K562 (cell line): ENCODE results near the gene BANP. TPM values are rescaled to one million over a fixed set of nuclear protein-coding genes. Genes with fewer than 3 reads are reported as not detected.

Experiments
- ADNP ChIP-seq: fragments of 200-800 bp; sonication (Bioruptor generic); IDR thresholded peaks from 2 replicates; pipeline ENCODE4 v1.6.1; 2016; ENCODE audit warnings: missing genetic modification characterization, missing compliant biosample characterization
- CHD2 ChIP-seq: IDR thresholded peaks from 2 replicates; pipeline ENCODE4 v1.6.1; 2011; ENCODE audit warnings: low read depth, low read length
- MEF2A ChIP-seq: IDR thresholded peaks from 2 replicates; pipeline ENCODE4 v1.6.1; 2011; ENCODE audit warnings: low read depth, mild to moderate bottlenecking, low read length, moderate library complexity; ENCODE audit not compliant: control insufficient read depth
- NCOA4 ChIP-seq: fragments of 450-650 bp; IDR thresholded peaks from 2 replicates; pipeline ENCODE4 v1.6.1; 2018; ENCODE audit warnings: mild to moderate bottlenecking; ENCODE audit not compliant: partially characterized antibody
- PCBP2 ChIP-seq: fragments of 200-400 bp; formaldehyde crosslinking; IDR thresholded peaks from 2 replicates; pipeline ENCODE4 v1.6.1; 2018; ENCODE audit warnings: low read length, low read depth, mild to moderate bottlenecking, moderate library complexity; ENCODE audit not compliant: poor library complexity, severe bottlenecking
- POLR2AphosphoS5 ChIP-seq: IDR thresholded peaks from 2 replicates; pipeline ENCODE4 v1.6.1; 2011; ENCODE audit warnings: mild to moderate bottlenecking, low read depth, low read length, moderate library complexity; ENCODE audit not compliant: control insufficient read depth, insufficient read depth
- POLR2H ChIP-seq: IDR thresholded peaks from 2 replicates; pipeline ENCODE4 v1.6.1; 2016; ENCODE audit warnings: missing genetic modification characterization, low read depth, mild to moderate bottlenecking, control low read depth, missing compliant biosample characterization, moderate library complexity
- RFX1 ChIP-seq: fragments of 450-650 bp; IDR thresholded peaks from 2 replicates; pipeline ENCODE4 v1.6.1; 2016; ENCODE audit warnings: mild to moderate bottlenecking, moderate library complexity
- SMAD4 ChIP-seq: fragments of 250-450 bp; sonication (Bioruptor Pico); conservative IDR thresholded peaks from 2 replicates; pipeline ENCODE4 v1.8.0; 2021; ENCODE audit warnings: inconsistent platforms, mild to moderate bottlenecking, moderate library complexity
- U2AF2 ChIP-seq: fragments of 200-400 bp; formaldehyde crosslinking; optimal IDR thresholded peaks from 2 replicates; pipeline ENCODE3; 2017; ENCODE audit warnings: low read depth, mild to moderate bottlenecking, low read length
- ZNF217 ChIP-seq: sonication (generic); formaldehyde crosslinking; IDR thresholded peaks from 2 replicates; pipeline ENCODE4 v1.8.0; 2022; ENCODE audit warnings: mild to moderate bottlenecking, missing genetic modification reagents
- ZNF24 ChIP-seq: fragments of 450-650 bp; IDR thresholded peaks from 2 replicates; pipeline ENCODE4 v1.6.1; 2016
- ZNF3 ChIP-seq: fragments of 250-450 bp; sonication (Bioruptor Pico); IDR thresholded peaks from 2 replicates; pipeline ENCODE4 v1.5.0; 2021; ENCODE audit warnings: mild to moderate bottlenecking, moderate library complexity
- polyA plus RNA-seq, 8 experiments: library from polyadenylated mRNA; depleted of rRNA in 4 of 8; stranded (reverse) in 5 of 8; unstranded in 3 of 8; fragments of >200 nt; fragmentation: Nextera tagmentation in 2 of 8; fragmentation: Illumina TruSeq in 1 of 8; extraction: Ambion mirVana in 2 of 8; extraction: Trizol in 1 of 8; gene quantifications; 2 replicates each; pipeline versions ENCODE4 v1.2.1 to v1.2.3, GENCODE V29; 2011 to 2014; ENCODE audit warnings: inconsistent platforms in 1 of 8, missing spikeins in 1 of 8
- total RNA-seq, 7 experiments: library from RNA; depleted of rRNA in 6 of 7; stranded (reverse); fragments of >200 nt in 6 of 7; fragmentation: Illumina TruSeq in 2 of 7; extraction: Trizol in 2 of 7; gene quantifications; 2 replicates each; pipeline versions ENCODE4 v1.2.1 to v1.2.3, GENCODE V29; 2011 to 2021; ENCODE audit warnings: low replicate concordance in 1 of 7
- TF ChIP-seq, protein P1 (sequence below): fragments of 450-650 bp; conservative IDR thresholded peaks from 2 replicates; pipeline ENCODE4 v1.6.1; 2016; ENCODE audit warnings: missing genetic modification characterization, low read depth, mild to moderate bottlenecking, control low read depth, missing compliant biosample characterization
- TF ChIP-seq, protein P2 (sequence below): IDR thresholded peaks from 2 replicates; pipeline ENCODE4 v1.6.1; 2016; ENCODE audit warnings: missing genetic modification characterization, missing compliant biosample characterization
- TF ChIP-seq, protein P3 (sequence below), 3 experiments: fragments of 200-800 bp in 1 of 3; sonication (Bioruptor generic) in 1 of 3; sonication (generic) in 1 of 3; formaldehyde crosslinking in 1 of 3; IDR thresholded peaks; 2 replicates each; pipeline versions ENCODE4 v1.6.1 to v1.8.0; 2016 to 2022; ENCODE audit warnings: mild to moderate bottlenecking in 2 of 3, missing compliant biosample characterization in 2 of 3, missing genetic modification characterization in 2 of 3, missing genetic modification reagents in 1 of 3
- TF ChIP-seq, protein P4 (sequence below), 2 experiments: fragments of 450-650 bp in 1 of 2; IDR thresholded peaks; 2 replicates each; pipeline ENCODE4 v1.6.1; 2011 to 2017; ENCODE audit warnings: low read depth in 2 of 2, antibody characterized with exemption in 1 of 2, borderline replicate concordance in 1 of 2, low read length in 1 of 2, mild to moderate bottlenecking in 1 of 2, mixed read lengths in 1 of 2; ENCODE audit not compliant: control insufficient read depth in 1 of 2
- TF ChIP-seq, protein P5 (sequence below): fragments of 250-450 bp; sonication (Bioruptor Pico); IDR thresholded peaks from 2 replicates; pipeline ENCODE4 v1.8.0; 2021; ENCODE audit warnings: borderline replicate concordance, mild to moderate bottlenecking, moderate library complexity; ENCODE audit not compliant: poor library complexity, severe bottlenecking

BANP gene
- total and polyA plus RNA-seq, 9 of the 15 experiments (the other 6 are each of a cell fraction or from before 2014, with no cell fraction given) = 4.6 to 22.1 (median 15.6) TPM

DNA sequence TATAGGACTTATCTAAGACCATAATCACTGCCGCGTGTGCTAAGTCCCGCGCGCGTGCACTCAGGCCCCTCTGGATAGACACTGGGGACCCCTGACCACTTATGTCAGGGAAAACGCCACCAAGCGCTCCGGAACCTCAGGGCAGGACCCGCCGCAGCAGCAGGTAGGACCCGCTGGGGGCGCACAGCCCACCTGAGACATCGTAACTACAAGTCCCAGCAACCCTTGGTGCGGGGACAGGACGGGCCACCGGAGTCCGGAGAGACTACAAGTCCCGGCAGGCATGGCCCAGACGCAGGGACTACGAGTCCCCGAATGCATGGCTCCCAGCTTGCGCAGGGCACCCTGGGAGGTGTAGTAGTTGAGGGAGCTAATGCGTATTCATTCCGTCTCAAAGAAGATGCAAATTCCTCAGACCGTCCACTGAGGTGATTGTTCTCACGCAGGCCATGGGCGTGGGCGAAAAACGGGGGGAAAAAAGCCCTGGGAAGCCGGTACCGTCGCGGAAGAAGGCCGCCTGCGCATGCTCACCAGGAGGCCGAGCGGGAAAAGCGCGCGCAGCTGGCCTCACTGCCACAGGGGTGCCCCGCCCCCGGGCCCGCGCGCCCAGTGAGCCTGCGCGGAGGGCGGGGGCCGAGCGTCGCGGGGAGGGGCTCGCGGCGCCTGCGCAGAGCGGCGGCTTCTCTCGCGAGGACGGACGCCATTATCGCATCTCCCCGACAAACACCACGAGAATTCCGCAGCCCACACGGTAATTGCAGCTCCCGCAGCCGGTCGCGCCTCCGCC is at the start of gene BANP (continued):
- TF ChIP-seq, protein P1, sequence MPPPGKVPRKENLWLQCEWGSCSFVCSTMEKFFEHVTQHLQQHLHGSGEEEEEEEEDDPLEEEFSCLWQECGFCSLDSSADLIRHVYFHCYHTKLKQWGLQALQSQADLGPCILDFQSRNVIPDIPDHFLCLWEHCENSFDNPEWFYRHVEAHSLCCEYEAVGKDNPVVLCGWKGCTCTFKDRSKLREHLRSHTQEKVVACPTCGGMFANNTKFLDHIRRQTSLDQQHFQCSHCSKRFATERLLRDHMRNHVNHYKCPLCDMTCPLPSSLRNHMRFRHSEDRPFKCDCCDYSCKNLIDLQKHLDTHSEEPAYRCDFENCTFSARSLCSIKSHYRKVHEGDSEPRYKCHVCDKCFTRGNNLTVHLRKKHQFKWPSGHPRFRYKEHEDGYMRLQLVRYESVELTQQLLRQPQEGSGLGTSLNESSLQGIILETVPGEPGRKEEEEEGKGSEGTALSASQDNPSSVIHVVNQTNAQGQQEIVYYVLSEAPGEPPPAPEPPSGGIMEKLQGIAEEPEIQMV (tag) = 0 out of 2 replicates have a peak, but pooled peaks have one; percentile 43
- no peak for TF ChIP-seq ZNF217
- TF ChIP-seq RFX1 = no peak
- TF ChIP-seq SMAD4 (CRISPR knock-in tag) = peak; percentile 86
- TF ChIP-seq CHD2 = peak; percentile 98
- TF ChIP-seq, protein P2, sequence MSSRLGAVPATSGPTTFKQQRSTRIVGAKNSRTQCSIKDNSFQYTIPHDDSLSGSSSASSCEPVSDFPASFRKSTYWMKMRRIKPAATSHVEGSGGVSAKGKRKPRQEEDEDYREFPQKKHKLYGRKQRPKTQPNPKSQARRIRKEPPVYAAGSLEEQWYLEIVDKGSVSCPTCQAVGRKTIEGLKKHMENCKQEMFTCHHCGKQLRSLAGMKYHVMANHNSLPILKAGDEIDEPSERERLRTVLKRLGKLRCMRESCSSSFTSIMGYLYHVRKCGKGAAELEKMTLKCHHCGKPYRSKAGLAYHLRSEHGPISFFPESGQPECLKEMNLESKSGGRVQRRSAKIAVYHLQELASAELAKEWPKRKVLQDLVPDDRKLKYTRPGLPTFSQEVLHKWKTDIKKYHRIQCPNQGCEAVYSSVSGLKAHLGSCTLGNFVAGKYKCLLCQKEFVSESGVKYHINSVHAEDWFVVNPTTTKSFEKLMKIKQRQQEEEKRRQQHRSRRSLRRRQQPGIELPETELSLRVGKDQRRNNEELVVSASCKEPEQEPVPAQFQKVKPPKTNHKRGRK (tag) = no peak
- TF ChIP-seq MEF2A = no peak
- TF ChIP-seq ZNF24 = no peak
- no peak for TF ChIP-seq PCBP2
- TF ChIP-seq ADNP (tag) = no peak
- 0 out of 2 replicates have a peak, but pooled peaks have one; percentile 31 for TF ChIP-seq POLR2H (tag)
- no peak for TF ChIP-seq NCOA4
- TF ChIP-seq, protein P3, sequence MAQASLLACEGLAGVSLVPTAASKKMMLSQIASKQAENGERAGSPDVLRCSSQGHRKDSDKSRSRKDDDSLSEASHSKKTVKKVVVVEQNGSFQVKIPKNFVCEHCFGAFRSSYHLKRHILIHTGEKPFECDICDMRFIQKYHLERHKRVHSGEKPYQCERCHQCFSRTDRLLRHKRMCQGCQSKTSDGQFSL (CRISPR knock-in tag; IDR thresholded peaks at IDR 0.05) = no peak
- TF ChIP-seq, protein P3 (tag; IDR thresholded peaks at IDR 0.05) = no peak
- TF ChIP-seq ZNF3 (CRISPR knock-in tag) = no peak
- TF ChIP-seq, protein P4, sequence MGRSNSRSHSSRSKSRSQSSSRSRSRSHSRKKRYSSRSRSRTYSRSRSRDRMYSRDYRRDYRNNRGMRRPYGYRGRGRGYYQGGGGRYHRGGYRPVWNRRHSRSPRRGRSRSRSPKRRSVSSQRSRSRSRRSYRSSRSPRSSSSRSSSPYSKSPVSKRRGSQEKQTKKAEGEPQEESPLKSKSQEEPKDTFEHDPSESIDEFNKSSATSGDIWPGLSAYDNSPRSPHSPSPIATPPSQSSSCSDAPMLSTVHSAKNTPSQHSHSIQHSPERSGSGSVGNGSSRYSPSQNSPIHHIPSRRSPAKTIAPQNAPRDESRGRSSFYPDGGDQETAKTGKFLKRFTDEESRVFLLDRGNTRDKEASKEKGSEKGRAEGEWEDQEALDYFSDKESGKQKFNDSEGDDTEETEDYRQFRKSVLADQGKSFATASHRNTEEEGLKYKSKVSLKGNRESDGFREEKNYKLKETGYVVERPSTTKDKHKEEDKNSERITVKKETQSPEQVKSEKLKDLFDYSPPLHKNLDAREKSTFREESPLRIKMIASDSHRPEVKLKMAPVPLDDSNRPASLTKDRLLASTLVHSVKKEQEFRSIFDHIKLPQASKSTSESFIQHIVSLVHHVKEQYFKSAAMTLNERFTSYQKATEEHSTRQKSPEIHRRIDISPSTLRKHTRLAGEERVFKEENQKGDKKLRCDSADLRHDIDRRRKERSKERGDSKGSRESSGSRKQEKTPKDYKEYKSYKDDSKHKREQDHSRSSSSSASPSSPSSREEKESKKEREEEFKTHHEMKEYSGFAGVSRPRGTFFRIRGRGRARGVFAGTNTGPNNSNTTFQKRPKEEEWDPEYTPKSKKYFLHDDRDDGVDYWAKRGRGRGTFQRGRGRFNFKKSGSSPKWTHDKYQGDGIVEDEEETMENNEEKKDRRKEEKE (IDR thresholded peaks at IDR 0.05; ENCODE audit: borderline replicate concordance in 1 of 2, control insufficient read depth in 1 of 2, low read depth in 2 of 2, low read length in 1 of 2) = peak in 1 of 2 experiments; percentile 96; a peak in 2 of 4 replicates
- TF ChIP-seq, protein P5, sequence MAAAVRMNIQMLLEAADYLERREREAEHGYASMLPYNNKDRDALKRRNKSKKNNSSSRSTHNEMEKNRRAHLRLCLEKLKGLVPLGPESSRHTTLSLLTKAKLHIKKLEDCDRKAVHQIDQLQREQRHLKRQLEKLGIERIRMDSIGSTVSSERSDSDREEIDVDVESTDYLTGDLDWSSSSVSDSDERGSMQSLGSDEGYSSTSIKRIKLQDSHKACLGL = no peak
- no peak; the same call in 1 of the 2 replicates for TF ChIP-seq POLR2AphosphoS5
- no peak for TF ChIP-seq U2AF2
